Activated CD4-positive, alpha-beta T cell treated with anti-CD3 and anti-CD28 coated beads, Interleukin-2, amount 50 U/mL, for 1 hour (primary cell): ENCODE results near the gene CDC40.

Experiments
- DNase-seq: peaks from one replicate; pipeline ENCODE4 v3.0.0-alpha.2; 2020

Gene CDC40

DNA sequence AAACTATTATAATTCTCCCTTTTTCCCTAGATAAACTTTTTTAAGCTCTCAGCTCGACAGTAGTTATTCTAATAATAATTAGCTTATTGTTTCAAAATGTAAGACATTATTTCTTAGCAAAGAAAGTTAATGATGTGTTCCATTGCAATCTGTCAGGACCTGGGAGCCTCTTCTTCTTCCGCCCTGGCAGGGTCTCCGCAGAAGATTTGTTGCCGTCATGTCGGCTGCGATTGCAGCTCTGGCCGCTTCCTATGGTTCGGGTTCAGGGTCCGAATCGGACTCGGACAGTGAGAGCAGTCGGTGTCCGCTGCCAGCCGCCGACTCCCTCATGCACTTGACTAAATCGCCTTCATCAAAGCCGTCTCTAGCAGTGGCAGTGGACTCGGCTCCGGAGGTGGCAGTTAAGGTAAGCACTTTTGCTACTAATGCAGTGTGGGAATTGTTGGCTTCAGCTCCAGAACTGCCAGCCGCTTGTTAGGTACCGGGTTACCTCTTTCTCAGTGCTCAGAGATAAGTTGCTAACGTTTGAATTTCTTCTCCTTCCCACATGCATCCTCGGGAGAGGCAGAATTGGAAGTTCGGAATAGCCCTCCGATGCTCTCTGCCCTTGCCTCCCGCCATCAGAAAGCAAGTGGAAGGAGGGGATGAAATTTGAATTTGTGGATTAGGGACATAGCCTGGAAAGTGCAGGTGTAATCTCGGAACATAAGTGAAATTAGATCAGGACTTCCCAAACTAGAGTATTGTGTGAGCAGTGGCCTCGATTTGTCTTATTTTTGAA, at the start of gene CDC40:
Gene CDC40, plus strand, starts transcription at position 200 of the 781 bp plus-strand sequence. Its CDS starts 18 bp downstream, at position 218.
- DNase-seq: peak; percentile 48

DNA sequence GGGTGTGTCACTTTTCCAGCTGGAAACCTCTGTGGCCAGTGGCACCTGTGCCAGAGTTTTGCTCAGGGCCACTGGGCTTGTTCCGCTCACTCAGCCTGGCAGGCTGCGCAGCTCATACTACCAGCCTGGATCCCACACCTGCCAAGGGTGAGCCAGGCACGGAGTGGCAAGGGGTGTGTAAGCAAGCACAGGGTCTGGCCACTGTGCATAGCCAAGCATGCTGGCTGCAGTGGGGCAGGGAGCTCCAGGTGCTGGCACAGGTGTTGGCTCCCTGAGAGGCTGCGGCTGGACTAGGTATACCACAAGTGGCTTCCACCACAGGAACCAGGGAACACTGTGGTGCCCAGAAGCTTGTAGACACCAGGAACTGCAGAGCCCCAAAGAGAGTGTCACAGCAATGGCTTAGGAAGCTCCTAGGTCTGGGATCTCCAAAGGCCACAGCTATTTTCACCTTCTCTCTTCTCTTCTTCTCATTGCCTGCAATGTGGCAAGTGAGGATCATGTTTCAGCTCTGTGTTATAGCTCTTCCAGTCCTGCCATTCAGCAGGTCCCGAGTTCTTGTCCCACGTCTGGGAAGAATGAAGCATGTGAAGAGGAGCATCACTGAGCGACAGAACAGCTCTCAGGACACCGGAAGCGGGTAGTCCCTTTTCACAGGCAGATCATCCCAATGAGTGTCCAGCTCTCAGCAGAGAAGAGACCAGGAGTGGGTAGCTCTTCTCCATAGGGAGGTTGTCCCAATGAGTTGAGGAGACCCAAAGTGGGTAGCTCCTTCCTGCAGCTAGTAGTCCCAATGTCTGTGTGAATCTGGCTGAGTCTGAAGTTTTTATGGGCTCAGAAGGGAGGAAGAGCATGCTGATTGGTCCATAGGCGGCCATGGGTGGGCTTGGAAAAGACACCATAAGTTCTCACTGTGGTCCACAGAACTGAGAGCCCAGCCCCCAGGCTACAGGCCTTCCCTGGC, 42.0 kb upstream of the CDC40 start:
- DNase-seq: no peak

DNA sequence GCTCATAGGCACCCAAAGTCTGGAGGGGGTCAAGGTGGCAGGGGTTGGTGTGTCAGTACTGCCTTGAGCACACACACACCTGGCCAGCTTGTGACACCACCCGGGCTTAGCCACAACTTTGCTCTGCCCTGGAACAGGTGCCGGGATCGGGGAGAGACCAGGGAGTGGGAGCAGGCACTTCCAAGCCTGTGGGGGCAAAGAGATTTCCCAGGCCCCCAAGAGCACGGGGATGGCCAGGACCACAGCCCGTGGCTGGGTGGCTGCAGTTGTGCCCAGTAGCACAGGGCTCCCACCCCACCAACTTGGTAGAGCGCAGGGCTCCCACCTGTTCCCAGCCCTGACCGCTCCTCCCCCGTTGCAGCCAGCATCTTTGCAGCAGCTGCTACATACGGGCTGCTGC, 41.2 kb upstream of the CDC40 start:
- DNase-seq: no peak

DNA sequence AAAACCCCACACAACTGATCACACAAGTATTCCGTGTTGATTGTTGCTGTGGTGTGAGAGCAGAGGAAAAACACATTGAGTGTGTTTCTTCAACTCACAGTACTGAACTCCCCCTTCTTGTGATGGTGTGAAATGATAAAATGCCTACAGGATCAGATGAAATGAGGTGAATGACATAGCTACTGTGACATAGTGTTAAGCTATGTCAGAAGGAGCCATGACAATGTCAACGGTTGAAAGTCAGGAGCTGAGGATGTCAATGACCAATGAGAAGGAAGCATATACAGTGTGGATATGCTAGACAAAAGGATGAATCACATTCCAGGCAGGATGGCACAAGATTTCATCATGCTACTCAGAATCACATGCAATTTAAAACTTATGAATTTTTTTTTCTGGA, 39.6 kb upstream of the CDC40 start:
- DNase-seq: no peak

DNA sequence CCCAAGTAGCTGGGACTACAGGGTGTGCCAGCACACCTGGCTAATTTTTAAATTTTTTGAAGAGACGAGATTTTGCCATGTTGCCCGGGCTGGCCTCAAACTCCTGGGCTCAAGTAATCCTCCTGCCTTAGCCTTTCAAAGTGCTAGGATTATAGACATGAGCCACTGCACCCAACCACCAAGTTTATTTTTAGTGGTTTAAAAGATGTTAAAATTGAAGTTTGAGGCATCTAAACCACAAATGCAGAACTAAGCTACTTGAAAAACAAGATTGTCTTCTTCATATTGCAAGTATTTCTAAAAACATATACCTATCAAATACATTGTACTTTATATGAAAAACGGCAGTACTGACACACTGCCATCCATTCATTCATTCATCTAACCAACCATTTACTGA, 32.4 kb upstream of the CDC40 start:
- DNase-seq: no peak

DNA sequence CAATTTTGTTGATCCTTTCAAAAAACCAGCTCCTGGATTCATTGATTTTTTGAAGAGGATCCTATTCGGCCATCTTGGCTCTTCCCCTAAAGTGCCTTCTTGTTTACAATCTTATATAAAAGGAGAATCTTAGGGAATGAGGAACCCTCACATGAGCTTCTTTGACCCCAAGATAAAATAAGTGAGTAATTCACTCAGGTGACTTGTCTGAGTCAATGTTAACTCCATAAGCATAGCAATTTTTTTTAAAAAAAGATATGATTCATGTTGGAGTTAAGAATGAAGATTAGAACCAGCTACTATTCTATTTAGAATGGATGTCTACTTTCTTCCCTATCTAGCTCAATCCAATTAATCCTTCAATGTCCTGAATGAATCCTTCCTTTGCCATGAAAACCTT, 21.7 kb upstream of the CDC40 start:
- no peak for DNase-seq

DNA sequence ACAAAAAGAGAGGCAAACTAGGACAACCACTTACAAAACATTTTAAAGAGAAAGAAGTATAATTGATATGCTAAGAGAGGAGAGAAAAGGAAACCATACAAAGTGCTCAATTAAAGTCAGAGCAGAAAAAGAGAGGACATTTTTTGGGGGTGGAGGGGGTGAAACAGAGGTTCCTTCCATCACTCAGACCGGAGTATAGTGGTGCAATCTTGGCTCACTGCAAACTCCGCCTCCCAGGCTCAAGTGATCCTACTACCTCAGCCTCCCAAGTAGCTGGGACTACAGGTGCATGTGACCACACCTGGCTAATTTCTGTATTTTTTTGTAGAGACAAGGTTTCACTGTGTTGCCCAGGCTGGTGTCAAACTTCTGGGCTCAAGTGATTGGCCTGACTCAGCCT, 10.1 kb upstream of the CDC40 start:
- no peak for DNase-seq

DNA sequence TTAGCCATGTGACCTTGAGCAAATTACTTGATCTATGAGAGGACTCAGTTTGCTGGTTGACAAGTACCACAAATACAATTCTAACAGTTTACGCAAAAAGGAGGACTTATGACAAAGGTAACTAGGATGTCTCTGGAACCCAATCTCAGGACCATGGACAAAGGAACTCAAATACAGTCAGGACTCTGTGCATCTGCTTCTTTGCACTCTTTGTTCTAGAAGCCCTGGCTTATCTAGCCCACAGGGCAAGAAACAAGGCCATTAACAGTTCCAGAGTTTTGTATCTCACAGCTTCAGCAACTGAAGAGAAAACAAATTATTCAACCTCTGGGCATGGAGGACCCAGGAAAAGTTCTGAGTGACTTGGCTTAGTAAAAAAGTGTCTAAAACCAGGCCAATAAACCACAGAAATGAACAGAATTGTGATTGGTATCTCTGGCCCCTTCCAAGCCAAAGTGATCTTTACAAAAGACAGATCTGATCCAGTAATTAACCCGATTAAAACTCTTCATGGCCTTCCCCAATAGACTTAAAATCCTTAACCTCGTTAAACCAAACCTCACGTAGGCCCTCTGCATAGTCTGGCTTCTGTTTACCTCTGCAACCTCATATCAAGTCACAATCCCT, 6.6 kb upstream of the CDC40 start:
- DNase-seq: no peak

DNA sequence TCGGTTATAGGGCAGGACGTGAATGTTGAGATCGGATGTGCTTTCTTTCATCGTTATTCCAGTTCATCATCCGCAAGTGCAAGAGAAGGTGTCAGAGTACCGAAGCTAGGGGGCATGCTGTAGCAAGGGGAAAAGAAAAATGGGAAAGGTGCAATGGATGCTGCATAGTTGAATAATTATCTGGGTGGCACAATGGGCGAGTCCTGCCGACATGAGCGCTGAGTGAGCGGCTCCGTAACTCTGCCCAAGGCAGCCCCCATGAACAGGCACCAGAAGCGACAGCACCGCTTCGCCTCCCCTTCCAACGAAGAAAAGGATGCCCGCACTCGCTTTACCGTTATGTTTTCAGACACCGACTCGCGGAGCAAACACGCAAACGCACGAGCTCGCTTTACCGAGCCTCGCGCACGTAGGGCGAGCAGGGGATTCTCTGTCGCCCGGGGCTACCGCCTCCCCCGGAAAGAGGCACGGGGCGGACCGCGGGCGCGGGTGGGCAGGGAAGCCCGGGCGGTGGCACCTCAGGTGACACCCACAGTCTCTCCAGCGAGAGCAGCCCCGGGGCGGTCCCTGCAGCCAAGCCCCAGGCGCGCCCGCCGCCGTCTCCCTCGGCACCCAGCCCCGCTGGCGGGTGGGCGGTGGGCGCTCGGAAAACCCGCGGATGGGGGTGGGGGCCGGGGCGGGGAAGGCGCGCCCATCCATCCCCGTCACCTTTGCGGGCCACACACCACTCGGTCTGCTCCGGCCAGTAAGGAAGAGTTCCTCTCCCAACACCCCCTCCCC, 1.4 kb upstream of the CDC40 start:
- DNase-seq: peak; percentile 57

DNA sequence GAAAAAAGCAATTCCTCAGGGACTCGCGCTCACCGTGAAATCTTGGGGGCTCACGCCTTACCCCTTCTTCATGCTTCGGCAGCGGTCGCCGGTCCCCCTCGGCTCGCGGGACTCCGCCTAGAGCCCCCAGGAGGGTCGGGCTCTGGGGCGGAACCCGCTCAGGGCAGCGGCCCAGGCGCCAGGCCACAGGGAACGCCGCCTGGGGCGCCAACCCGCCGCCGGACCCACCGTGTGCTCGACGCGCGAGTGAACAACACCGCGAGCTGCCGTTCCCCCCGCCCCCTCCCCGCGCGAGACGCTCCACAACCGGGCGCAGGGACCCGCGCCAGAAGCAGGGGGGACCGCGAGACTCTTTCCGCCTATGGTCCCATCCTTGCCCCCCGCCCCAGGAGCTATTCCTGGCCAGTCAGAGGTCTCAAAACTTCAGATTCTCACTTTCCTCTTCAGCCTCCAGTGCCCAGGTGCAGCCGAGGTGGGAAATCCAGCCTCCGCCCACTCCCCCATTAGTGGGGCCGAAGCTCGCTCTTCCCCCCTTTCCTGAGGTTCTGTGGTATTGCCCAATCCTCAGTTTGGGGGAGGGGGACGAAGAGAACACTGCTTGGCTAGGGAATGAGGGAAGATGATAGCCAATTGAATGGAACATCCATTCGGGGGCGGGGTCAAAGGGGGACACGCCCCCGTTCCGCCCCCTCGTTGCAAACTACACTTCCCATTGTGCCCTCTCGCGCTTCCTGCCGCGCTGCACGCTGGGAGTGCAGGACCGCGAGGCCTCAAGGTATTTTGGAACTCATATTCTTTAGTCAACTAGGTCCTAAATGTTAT, 610 bp upstream of the CDC40 start, which contains the start of gene WASF1:
Gene WASF1, minus strand, starts transcription at position 265 of the 822 bp plus-strand sequence. CDS start 52,069 bp downstream, outside the sequence.
- DNase-seq: peak; percentile 84

DNA sequence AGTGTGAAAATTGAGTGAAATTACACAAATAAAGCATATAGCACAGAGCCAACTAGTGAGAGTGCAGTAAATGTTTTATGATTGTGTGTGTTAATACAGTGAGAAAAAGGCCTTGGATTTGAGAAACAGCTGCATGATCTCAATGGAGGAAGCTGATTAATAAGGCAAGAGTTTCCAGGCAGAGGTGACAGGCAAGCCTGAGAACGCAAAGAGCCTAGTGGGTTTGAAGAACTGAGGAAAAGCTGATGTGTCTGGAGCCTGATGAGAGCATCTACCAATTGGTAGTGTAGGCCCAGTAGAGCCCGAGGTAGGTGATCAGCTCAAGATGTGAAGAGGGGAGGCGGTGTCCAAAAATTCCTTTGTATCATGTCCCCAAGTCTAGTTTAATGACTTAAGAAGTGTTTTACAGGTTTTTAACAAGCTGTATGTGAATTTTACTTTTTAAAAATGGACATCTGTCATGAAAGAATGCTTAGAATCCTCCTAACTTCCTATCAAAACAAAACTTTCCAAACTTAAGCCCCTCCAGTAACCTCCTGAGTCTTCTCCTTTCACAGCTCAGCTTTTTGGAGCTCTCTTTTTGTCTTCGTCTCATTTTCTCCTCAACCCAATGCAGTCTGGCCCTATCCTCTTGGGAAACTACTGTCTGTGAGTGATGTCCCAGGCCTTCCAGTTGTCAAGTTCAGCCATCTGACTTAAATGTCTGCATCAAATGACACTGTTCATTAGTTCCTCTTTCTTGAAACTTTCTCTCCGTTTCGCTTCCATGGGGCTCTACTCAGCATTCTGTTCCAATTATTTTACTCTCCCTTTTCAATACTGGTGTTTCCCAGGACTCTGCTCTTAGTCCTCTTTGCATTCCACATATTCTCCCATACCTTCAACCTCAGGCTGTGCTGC, 1.2 kb downstream of the CDC40 start:
- DNase-seq: no peak

DNA sequence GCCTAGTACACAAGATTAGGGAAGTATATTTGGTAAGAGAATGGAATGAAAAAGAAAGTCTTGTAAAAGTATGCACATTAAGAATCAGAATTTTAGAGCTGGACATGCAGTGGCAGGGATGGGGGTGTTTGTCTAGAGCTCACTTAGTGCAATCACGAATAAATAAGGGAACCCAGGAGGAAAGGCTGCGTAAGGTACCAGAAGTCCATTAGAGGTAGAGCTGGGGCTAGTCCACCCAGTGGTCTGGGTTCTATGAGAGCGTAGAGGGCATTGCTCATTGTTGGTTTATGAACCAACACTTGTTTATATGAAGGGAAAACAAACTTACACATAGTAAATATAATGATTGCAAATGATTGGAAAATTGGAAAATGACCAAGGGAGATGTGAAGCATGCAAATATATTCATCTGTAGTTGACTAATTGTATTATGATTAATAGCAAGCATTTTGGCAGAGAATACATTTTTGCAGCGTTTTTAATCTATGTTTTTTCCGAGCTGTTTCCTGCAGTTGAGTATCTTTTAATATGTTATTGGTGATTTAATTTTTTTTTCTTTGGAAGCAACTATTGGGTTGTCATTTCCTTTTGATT, 3.2 kb downstream of the CDC40 start:
- DNase-seq: no peak

DNA sequence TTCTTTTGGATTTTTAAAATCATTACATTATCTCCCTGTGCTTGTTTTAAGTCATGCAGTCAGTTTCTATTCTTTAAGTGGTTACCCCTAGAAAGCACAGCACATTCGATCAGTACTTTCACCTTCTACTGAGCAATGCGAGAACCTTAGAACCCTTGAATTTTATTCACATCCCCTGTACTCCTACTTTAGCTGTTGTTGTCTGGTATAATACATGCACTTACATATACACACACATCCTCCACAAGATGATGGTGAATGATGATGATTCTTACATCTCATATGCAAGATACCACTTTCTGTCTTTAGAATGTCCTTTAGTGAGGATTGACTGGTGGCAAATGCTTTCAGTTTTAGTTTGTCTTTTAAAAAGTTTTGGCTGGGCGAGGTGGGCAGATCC, 5.7 kb downstream of the CDC40 start:
- no peak for DNase-seq

DNA sequence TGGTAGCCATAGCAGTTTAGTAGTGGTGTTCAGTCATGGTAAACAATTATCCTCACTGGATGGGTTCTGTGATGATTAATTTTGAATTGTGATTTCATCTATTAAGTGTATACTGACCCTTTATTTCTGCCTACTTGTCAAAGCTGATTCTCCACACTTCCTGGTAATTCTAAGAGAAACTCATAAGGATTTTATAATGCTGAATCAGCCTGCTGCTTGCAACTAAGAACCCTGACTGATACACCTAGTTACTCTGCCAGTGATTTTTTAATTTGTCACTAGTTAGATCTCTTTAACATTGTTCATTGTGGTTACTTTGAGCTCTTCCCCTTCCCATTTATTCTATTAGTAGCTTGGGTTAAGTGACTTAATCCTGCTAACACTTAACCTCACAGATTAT, 8.6 kb downstream of the CDC40 start:
- DNase-seq: no peak

DNA sequence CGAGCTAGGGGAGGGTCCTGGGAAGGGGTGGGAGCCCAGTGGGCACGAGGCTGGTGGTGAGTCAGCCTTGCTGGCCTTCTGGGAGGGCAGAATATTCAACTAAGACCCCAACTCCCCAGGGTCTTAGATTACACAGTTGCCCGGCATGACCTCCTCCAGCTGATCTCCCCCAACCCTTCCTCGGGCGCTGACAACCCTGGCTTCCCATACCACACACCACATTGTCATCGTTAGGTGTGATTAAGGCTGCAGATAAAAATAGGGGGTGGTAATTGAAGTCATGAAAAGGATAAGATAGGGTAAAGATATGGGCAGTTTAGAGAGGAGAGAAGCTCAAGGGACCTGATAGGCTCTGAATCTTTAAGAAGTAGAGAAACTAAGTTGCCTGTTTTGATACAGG, 10.5 kb downstream of the CDC40 start:
- DNase-seq: no peak

DNA sequence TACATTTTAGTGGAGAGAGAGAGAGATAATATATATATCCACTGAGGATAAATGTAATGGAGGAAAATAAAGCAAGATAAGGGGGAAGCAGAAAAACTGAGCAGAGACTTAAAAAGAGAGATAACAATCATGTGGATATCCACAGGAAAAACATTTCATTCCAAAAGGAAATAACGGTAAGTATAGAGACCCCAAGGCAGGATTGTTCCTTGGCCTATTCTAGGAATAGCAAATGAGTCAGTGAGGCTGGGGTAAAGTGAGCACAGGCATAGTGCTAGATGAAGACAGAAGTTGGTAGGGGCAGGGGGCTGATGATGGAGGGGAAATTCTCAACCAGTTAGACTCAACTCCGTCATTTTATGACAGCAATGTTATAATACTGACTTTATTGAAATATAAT, 11.2 kb downstream of the CDC40 start:
- DNase-seq: no peak

DNA sequence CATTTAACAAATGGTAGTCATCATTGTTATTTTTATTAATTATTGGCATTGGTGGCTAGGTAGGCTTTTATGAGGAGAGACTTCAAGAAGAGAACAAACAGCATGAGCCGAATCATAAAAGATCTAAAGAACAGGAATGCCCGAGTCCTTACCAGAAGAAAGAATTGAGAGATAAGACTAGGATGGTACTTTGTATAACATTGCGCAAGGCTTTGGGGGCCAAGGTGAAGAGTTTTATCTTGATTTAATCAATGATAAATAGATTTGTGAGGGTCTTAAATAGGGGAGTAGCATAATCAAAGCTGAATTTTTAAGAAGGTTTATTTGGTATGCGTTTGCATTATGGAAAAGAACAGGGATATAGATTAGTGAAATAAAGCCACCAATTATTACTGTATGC, 15.4 kb downstream of the CDC40 start:
- no peak for DNase-seq

DNA sequence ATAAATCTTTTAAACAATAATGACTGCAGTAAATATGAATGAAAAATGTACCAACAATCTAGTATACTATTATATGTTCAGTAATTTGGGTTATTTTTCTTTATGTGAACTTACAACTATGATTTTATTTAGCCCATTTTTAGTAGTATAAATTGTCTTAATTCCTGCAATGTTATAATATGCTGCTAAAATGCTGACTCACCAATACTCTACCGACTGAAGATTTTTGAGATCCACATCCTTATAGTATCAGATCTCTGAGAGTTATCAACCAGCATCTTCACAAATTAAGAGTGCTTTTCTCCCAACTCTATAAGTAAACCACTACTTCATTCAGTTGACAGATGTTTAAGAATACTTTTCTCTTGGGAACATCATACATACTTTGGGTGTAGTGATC, 16.6 kb downstream of the CDC40 start:
- DNase-seq: no peak

DNA sequence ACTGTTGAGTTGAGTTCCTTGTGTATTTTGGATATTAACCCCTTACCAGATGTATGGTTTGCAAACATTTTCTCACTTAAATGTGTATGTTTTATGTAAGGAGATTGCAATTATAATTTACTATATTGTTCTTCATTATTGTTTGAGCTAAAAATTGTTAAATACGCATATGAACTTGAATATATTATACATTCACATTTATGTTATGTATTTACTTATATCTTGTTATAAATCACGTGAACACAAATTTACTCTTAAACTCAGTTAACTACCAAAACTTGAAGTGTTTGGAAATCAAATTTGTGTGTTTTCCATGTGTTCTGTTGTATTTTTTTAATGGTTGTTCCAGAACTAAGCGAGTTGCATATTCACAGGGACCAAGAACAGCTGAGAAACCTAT, 18.3 kb downstream of the CDC40 start:
- no peak for DNase-seq
